NT2/D1 (cell line): Measurements from ENCODE around the gene AGPS.
"Not testable (repeated sequence)": the region's sequence is repeated elsewhere in the genome, so short reads cannot be mapped to it uniquely, and the experiment has no call there.

Experiments used
- DNase-seq: peaks from one replicate; pipeline ENCODE4 v3.0.0-alpha.2; 2011; ENCODE audit warnings: low read depth, low spot score
- H3K27me3 ChIP-seq: 2 replicates; pipeline ENCODE4 v1.6.0; 2011; ENCODE audit warnings: mild to moderate bottlenecking; ENCODE audit not compliant: insufficient read length, insufficient read depth
- H3K36me3 ChIP-seq: 2 replicates; pipeline ENCODE4 v1.6.1; 2011; ENCODE audit warnings: mild to moderate bottlenecking, low read length, mixed read lengths; ENCODE audit not compliant: insufficient read depth, insufficient read length
- H3K4me1 ChIP-seq: 2 replicates; pipeline ENCODE4 v1.5.1; 2011; ENCODE audit not compliant: insufficient read depth, insufficient read length
- H3K4me3 ChIP-seq: 2 replicates; pipeline ENCODE4 v1.5.1; 2011; ENCODE audit warnings: low read depth; ENCODE audit not compliant: insufficient read length
- H3K9ac ChIP-seq: 2 replicates; pipeline ENCODE4 v1.6.0; 2011; ENCODE audit warnings: low read depth; ENCODE audit not compliant: insufficient read length
- H3K9me3 ChIP-seq: 2 replicates; pipeline ENCODE4 v1.5.1; 2011; ENCODE audit warnings: mild to moderate bottlenecking, low read length; ENCODE audit not compliant: insufficient read depth
- SUZ12 ChIP-seq: IDR thresholded peaks from 2 replicates; pipeline ENCODE4 v1.6.1; 2011; ENCODE audit not compliant: insufficient read length, insufficient read depth; ENCODE audit errors: extremely low read depth
- YY1 ChIP-seq: IDR thresholded peaks from 2 replicates; pipeline ENCODE4 v1.6.1; 2011; ENCODE audit not compliant: insufficient read length, insufficient read depth
- ZNF274 ChIP-seq: IDR thresholded peaks from 2 replicates; pipeline ENCODE4 v1.6.1; 2011; ENCODE audit warnings: mild to moderate bottlenecking, low read depth, low read length

Gene AGPS

DNA sequence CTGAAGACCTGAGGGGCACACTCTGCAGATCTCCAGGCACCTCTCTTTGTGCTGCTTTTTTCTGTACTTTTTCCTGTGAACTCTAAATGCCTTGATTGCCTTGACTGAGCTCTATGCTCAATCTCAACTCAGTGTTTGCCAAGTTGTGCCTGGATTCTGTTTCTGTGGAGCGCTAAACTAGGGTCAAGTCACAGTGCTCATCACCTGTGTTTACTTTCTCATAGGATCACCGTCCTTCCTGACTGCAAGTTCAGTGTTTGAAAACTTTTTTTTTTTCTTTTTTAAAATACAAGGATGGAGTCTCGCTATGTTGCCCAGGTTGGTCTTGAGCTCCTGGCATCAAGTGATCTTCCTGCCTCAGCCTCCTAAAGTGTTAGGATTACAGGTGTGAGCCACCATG lies 62.6 kb downstream of the AGPS start:
- Histone ChIP-seq H3K4me1 (no peaks in the 10 kb centered on the region), H3K36me3 (peaks cover 6% of the 10 kb centered on the region), H3K9me3 (no peaks in the 10 kb centered on the region), H3K27me3 (no peaks in the 10 kb centered on the region), H3K4me3 (no peak overlapping the region), H3K9ac (no peak overlapping the region)
- TF ChIP-seq SUZ12 (no peak), YY1 (no peak), ZNF274 (no peak)
- no peak for DNase-seq

DNA sequence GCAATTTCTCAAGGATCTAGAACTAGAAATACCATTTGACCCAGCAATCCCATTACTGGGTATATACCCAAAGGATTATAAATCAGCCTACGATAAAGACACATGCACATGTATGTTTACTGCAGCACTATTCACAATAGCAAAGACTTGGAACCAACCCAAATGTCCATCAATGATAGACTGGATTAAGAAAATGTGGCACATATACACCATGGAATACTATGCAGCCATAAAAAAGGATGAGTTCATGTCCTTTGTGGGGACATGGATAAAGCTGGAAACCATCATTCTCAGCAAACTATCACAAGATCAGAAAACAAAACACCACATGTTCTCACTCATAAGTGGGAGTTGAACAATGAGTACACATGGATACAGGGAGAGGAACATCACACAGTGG lies 67.2 kb downstream of the AGPS start:
- not testable (repeated sequence) for H3K4me1 ChIP-seq, H3K9me3 ChIP-seq, H3K4me3 ChIP-seq, H3K9ac ChIP-seq, H3K27me3 ChIP-seq, DNase-seq
- H3K36me3 ChIP-seq, result peaks cover 19% of the 10 kb centered on the region

DNA sequence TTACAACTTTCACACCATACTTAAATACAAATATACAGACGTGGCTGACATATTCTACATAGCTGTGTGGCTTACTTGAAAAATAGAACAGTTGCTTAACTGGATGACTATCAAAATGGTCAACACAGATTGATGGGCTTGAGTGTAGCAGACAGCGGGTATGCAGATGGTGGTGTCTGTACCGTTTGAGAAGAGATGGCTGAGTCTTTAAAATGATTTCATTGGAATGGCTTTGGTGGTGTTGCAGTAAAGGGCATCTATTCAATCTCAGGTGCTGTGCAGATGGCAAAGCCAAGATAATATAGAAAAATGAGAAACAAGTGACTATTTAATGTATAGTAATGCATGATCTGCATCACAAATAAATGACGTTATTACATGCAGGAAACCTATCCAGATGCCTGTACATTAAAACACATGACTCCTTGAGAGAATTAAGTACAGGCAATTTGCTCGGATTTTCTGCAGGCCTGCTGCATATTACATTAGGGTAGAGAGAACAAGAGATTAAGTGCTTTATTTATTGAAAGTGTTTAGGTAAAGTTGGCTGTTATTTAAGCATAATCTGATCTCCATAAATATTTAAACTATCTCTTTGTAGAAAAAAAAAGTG lies 68.5 kb downstream of the AGPS start:
- Histone ChIP-seq H3K9ac (no peak overlapping the region), H3K4me3 (no peak overlapping the region), H3K36me3 (peaks cover 29% of the 10 kb centered on the region), H3K27me3 (no peaks in the 10 kb centered on the region), H3K4me1 (no peaks in the 10 kb centered on the region), H3K9me3 (peaks cover 21% of the 10 kb centered on the region; the same call in 1 of the 2 replicates)
- TF ChIP-seq SUZ12 (no peak), YY1 (no peak), ZNF274 (no peak)
- DNase-seq, result no peak

DNA sequence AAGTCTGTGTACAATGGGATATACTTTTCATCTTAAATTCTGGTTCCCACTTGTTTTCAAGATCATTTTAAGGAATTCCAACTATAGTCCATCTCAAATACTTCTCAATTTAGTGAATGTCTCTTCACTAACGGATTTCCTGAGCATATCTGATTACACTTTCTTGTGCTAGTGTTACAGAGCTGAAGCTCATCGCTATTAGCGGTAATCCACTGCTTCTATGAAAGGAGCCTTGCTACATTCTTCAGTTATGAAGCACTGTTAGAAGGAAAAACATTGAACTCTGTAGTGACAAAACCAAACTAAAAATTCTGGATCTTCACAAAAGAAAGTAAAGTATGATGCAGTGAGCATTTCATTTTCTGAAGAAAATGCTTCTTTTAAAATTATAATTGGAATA lies 72.0 kb downstream of the AGPS start:
- no peak for DNase-seq
- Histone ChIP-seq H3K36me3 (peaks cover 41% of the 10 kb centered on the region), H3K27me3 (no peaks in the 10 kb centered on the region), H3K4me1 (no peaks in the 10 kb centered on the region), H3K4me3 (no peak overlapping the region), H3K9ac (no peak overlapping the region), H3K9me3 (peaks cover 27% of the 10 kb centered on the region; the same call in 1 of the 2 replicates)
- TF ChIP-seq YY1 (no peak), ZNF274 (no peak), SUZ12 (no peak)

DNA sequence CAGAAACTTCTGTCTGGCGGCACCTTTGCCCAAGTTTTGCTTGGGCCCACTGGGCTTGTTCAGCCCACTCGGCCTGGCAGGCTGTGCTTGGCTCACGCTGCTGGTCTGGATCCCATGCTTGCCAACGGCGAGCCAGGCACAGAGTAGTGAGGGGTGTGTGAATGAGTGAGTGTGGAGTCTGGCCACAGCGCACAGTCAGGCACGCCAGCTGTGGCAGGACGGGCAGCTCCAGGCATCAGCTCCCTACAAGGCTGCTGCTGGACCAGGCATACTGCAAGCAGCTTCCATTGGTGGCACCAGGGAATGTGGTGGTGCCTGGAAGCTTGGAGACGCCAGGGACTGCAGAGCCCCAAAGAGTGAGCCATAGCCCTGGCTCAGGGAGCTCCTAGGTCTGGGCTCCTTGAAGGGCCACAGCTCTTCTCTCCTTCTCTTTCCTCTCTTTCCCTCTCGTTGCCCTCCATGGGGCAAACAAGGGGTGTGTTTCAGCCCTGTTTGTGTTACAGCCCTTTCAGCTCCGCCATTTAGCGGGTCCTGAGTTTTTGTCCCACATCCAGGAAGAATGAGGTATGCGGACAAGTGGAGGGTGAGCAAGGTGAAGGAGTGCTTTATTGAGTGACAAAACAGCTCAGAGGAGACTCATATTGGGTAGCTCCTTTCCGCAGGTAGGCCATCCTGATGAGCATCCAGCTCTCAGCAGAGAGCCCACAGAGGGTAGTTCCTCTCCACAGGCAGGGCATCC lies 73.0 kb downstream of the AGPS start:
- no peak overlapping the region for H3K9ac ChIP-seq
- TF ChIP-seq ZNF274 (no peak), SUZ12 (no peak), YY1 (no peak)
- H3K4me1 ChIP-seq, result no peaks in the 10 kb centered on the region
- DNase-seq, result no peak
- no peak overlapping the region for H3K4me3 ChIP-seq
- no peaks in the 10 kb centered on the region for H3K27me3 ChIP-seq
- H3K9me3 ChIP-seq, result peaks cover 27% of the 10 kb centered on the region; the same call in 1 of the 2 replicates
- peaks cover 42% of the 10 kb centered on the region for H3K36me3 ChIP-seq

DNA sequence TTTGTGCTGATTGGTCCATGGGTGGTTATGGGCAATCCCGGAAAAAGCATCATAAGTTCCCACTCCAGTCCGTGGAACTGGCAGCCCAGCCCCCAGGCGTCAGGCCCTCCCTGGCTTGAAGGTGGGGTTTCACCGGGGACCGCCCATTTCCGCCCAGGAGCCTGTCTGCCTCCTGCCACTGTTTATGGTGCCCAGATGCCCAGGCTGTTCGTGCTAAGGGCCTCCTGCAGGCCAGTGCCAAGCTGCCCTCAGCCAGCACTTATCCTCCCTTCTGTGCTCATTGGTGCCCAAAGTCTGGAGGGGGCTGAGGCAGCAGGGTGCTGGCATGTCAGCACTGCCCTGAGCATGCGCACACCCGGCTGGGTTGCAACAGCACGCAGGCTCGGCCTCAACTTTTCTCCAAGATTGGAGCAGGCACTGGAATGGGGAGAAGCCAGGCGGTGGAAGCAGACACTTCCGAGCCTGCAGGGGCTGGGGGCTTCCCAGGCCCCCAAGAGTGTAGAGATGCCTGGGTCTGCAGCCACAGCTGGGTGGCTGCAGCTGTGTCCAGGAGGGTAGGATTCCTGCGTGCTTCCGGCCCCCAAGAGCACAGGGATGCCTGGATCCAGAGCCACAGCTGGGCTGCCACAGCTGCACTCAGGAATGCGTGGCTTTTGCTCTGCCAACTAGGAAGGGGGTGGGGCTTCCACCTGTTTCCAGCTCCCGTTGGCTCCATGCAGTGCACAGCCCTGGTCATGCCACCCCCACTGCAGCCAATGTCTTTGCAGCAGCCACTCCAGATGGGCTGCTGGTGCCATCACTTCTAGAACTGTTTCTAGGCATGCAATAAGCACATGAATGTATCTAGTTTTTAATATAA lies 74.0 kb downstream of the AGPS start:
- TF ChIP-seq YY1, result no peak
- no peak for TF ChIP-seq SUZ12
- no peak for TF ChIP-seq ZNF274
- H3K9me3 ChIP-seq, result peaks cover 27% of the 10 kb centered on the region
- no peak for DNase-seq
- H3K9ac ChIP-seq, result no peak overlapping the region
- no peak overlapping the region for H3K4me3 ChIP-seq
- no peaks in the 10 kb centered on the region for H3K27me3 ChIP-seq
- no peaks in the 10 kb centered on the region for H3K4me1 ChIP-seq
- peaks cover 42% of the 10 kb centered on the region for H3K36me3 ChIP-seq

DNA sequence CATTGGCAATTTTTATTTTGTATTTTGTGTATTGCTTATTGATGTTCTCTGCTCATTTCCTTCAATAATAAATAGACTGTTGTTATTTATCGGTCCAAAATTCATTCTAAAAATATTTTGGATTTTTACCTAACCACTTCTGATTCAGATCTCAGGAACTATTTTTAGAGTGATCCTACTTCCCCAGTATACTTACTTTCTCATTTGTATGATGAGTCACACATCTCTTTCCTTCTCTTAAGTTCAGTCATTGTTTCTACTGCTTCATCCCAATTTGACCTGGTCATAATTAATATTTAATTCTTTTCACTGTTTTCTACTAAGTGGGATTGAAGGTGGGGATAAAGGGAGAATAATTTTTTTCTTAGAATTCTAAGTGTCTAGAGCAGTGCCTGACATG lies 75.1 kb downstream of the AGPS start:
- no peak overlapping the region for H3K9ac ChIP-seq
- H3K27me3 ChIP-seq, result no peaks in the 10 kb centered on the region
- no peaks in the 10 kb centered on the region for H3K4me1 ChIP-seq
- peaks cover 39% of the 10 kb centered on the region for H3K36me3 ChIP-seq
- peaks cover 27% of the 10 kb centered on the region for H3K9me3 ChIP-seq
- DNase-seq, result no peak
- H3K4me3 ChIP-seq, result no peak overlapping the region
- TF ChIP-seq ZNF274 (no peak), YY1 (no peak), SUZ12 (no peak)
